NB4 (cell line): ENCODE results near the gene DMRTC2.

ENCODE experiments used
- CTCF ChIP-seq: IDR thresholded peaks from one replicate; pipeline ENCODE4 v1.5.1; 2012; ENCODE audit warnings: low read depth, low read length
- POLR2A ChIP-seq: IDR thresholded peaks from 2 replicates; pipeline ENCODE4 v1.6.1; 2011; ENCODE audit warnings: mild to moderate bottlenecking; ENCODE audit not compliant: insufficient read length; ENCODE audit errors: extremely low read depth

GRCh38 chr19:41813911-41814310 is 30.9 kb upstream of the DMRTC2 start:
- TF ChIP-seq CTCF (no peak), POLR2A (no peak)
